GM23248 (cell line): Measurements from ENCODE around the gene FUT7. TPM values are rescaled to one million over a fixed set of nuclear protein-coding genes. Genes with fewer than 3 reads are reported as not detected.

Experiments used
- DNase-seq: peaks from one replicate; pipeline ENCODE4 v3.0.0-alpha.2; 2015
- H2AFZ ChIP-seq: fragments of 200-600 bp; sonication (generic); 2 replicates; pipeline ENCODE4 v1.6.1; 2016; ENCODE audit warnings: antibody characterized with exemption
- H3F3A ChIP-seq: fragments of 200-600 bp; sonication (generic); 2 replicates; pipeline ENCODE4 v1.6.1; 2016; ENCODE audit warnings: mild to moderate bottlenecking, antibody characterized with exemption, mixed run types; ENCODE audit not compliant: insufficient read depth
- H3K27ac ChIP-seq: fragments of 200-600 bp; sonication (generic); 2 replicates; pipeline ENCODE4 v1.5.1; 2016; ENCODE audit warnings: mild to moderate bottlenecking
- H3K27me3 ChIP-seq: fragments of 200-600 bp; sonication (generic); replicated peaks from 2 replicates; pipeline ENCODE4 v1.6.1; 2016; ENCODE audit warnings: mild to moderate bottlenecking; ENCODE audit not compliant: insufficient read depth
- H3K36me3 ChIP-seq: fragments of 200-600 bp; sonication (generic); 2 replicates; pipeline ENCODE4 v1.6.1; 2016; ENCODE audit warnings: low read depth, mild to moderate bottlenecking
- H3K4me1 ChIP-seq: fragments of 200-600 bp; sonication (generic); 2 replicates; pipeline ENCODE4 v1.6.1; 2016; ENCODE audit warnings: mild to moderate bottlenecking; ENCODE audit not compliant: insufficient read depth
- H3K4me2 ChIP-seq: fragments of 200-600 bp; sonication (generic); one replicate; pipeline ENCODE4 v1.6.1; 2016; ENCODE audit warnings: mild to moderate bottlenecking; ENCODE audit not compliant: unreplicated experiment
- H3K4me3 ChIP-seq: fragments of 200-600 bp; sonication (generic); 2 replicates; pipeline ENCODE4 v1.5.1; 2016; ENCODE audit warnings: mild to moderate bottlenecking
- H3K79me2 ChIP-seq: fragments of 200-600 bp; sonication (generic); 2 replicates; pipeline ENCODE4 v1.6.1; 2016; ENCODE audit warnings: mild to moderate bottlenecking; ENCODE audit not compliant: insufficient read depth
- H3K9ac ChIP-seq: fragments of 200-600 bp; sonication (generic); 2 replicates; pipeline ENCODE4 v1.6.1; 2016; ENCODE audit warnings: mild to moderate bottlenecking
- H3K9me2 ChIP-seq: fragments of 200-600 bp; sonication (generic); 2 replicates; pipeline ENCODE4 v1.6.1; 2016; ENCODE audit warnings: mixed run types, mild to moderate bottlenecking, moderate library complexity; ENCODE audit not compliant: insufficient read depth
- H3K9me3 ChIP-seq: fragments of 200-600 bp; sonication (generic); one replicate; pipeline ENCODE4 v1.6.1; 2017; ENCODE audit warnings: low read depth
- H4K20me1 ChIP-seq: fragments of 200-600 bp; sonication (generic); 2 replicates; pipeline ENCODE4 v1.6.0; 2016; ENCODE audit not compliant: insufficient read depth
- EZH2 ChIP-seq: fragments of 200-600 bp; sonication (generic); IDR thresholded peaks from 2 replicates; pipeline ENCODE4 v1.6.1; 2018; ENCODE audit warnings: antibody characterized with exemption, mild to moderate bottlenecking; ENCODE audit not compliant: insufficient read depth, poor library complexity, severe bottlenecking
- EZH2phosphoT487 ChIP-seq: fragments of 200-600 bp; sonication (generic); IDR thresholded peaks from 2 replicates; pipeline ENCODE4 v1.6.1; 2018; ENCODE audit warnings: antibody characterized with exemption, moderate library complexity, mild to moderate bottlenecking, low read depth; ENCODE audit not compliant: insufficient read depth
- WGBS, 2 experiments: methylation state at CpG; one replicate each; pipeline ENCODE4 v1.1.6; 2015 to 2017; ENCODE audit warnings: low lambda C conversion rate in 2 of 2, low coverage in 1 of 2; ENCODE audit errors: missing lambda C conversion rate in 2 of 2; 5-methylcytosine and 5-hydroxymethylcytosine counted together
- in situ Hi-C: fragments of 300-500 bp; cut with MboI; formaldehyde crosslinking; loops from 2 replicates; pipeline ENCODE4 v1.15.0; 2020
- polyA plus RNA-seq: library from polyadenylated mRNA; unstranded; fragments of >200 nt; fragmentation: Nextera tagmentation; extraction: Ambion mirVana; gene quantifications from 2 replicates; pipeline ENCODE4 v1.2.1, GENCODE V29; 2016
- total RNA-seq: library from RNA; depleted of rRNA; stranded (reverse); fragments of >200 nt; shearing (Covaris generic); gene quantifications from 2 replicates; pipeline ENCODE4 v1.2.3, GENCODE V29; 2014

The FUT7 gene
- total and polyA plus RNA-seq, 2 experiments from 2014 or later, result not detected

DNA sequence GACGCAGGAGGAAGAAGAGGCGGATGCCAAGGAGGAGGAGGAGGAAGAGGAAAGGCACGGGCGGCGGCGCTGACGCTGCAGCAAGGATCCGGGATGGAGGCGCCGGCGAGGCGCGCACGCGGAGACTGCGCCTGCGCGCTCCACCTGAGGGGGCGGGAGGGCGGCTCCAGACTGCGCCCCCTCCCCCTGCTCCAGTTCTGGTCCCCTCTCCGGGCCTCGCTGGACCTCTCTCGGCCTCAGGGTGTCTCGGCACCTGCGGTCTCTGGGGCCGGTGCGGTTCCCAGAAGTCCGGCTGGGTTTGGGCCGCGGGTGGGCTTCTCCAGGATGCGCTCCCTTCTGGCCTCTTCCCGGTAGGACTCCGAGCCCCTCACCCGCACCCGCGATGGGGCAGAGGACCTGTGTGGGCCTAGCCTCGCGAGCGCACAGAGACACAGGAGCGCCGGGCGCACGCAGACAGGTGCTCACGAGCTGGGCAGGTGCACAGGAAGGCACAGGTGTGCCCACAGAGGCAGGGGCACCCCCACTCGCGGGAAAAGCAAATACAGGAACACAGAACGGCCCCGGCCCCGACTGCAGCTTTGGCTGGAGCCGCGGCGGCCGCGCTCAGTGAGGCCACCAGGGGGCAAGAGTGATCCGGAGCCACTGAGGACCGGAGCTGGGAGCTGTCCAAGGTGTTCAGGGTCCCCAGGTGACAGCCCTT is 14.3 kb upstream of the FUT7 start, which contains the start of gene NPDC1:
Gene NPDC1, minus strand, starts transcription at position 90 of the 700 bp plus-strand sequence. CDS start 188 bp downstream, outside the sequence.
- H3K79me2 ChIP-seq, result peaks cover 25% of the 10 kb centered on the region
- H3K4me1 ChIP-seq, result peaks cover 8% of the 10 kb centered on the region; the same call in 1 of the 2 replicates
- no peaks in the 10 kb centered on the region for H3K36me3 ChIP-seq
- H3F3A ChIP-seq, result no peaks in the 10 kb centered on the region
- H3K9ac ChIP-seq, result peak within 1 kb of the TSS; percentile 70
- peak; percentile 90 for DNase-seq
- peaks cover 9% of the 10 kb centered on the region for H3K27me3 ChIP-seq
- in situ Hi-C loops, result no loop called here
- peak within 1 kb of the TSS; percentile 87 for H3K4me3 ChIP-seq
- H4K20me1 ChIP-seq, result no peaks in the 10 kb centered on the region; the same call in 1 of the 2 replicates
- no peak for TF ChIP-seq EZH2phosphoT487
- no peak for TF ChIP-seq EZH2
- peak within 1 kb of the TSS; percentile 95 for H3K4me2 ChIP-seq
- H3K9me2 ChIP-seq, result no peaks in the 10 kb centered on the region
- peak within 1 kb of the TSS; percentile 25 for H3K27ac ChIP-seq
- H2AFZ ChIP-seq, result peak within 1 kb of the TSS; percentile 93
- H3K9me3 ChIP-seq, result no peaks in the 10 kb centered on the region
- WGBS, 2 experiments, result 1 to 2% methylated on average over 43 to 45 of the region's 57 CpGs

DNA sequence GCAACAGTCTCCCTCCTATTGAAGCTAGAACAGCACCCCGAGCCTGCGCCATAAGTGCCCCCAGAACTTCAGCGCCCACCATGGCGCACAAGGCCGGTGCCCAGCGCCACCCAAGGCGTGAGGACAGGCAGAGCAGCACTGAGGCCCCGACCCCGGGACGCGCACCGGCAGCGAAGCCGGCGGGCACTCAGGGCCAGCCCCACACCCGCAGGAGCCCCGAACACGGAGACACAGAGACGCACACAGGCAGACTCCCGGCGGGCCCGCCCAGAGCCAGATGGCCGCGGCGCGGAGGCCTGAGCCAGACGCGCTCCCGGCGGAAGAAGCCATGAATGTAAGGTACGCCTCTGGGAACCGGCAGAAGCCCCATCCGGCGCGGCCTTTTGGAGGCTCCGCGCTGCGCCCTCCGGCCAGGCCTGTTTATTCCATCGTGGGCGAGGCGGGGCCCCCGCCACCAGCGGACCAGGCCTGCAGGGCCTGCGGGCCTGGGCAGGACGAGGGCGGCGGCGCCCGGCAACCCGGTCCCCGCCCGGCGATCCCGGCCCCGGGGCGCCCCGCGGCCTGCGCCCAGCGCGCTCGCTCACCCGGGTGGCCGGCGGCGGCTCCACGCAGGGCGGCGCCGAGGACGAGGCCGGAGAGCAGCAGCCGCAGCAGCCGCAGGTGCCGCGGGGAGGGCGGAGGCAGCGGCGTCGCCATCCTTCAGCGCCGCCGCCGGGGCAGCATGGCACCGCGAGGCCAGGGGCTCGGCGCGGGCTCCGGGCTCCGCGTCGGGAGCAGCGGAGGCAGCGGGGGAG is 13.6 kb upstream of the FUT7 start:
- Histone ChIP-seq H3K4me2 (peak overlapping the region; percentile 95), H3K27ac (no peak overlapping the region), H3K4me3 (peak overlapping the region; percentile 87), H3K79me2 (peaks cover 25% of the 10 kb centered on the region), H3F3A (no peaks in the 10 kb centered on the region), H3K9ac (peak overlapping the region; percentile 70), H3K36me3 (no peaks in the 10 kb centered on the region), H3K9me2 (no peaks in the 10 kb centered on the region), H4K20me1 (no peaks in the 10 kb centered on the region; the same call in 1 of the 2 replicates), H3K4me1 (peaks cover 8% of the 10 kb centered on the region; the same call in 1 of the 2 replicates), H2AFZ (peak overlapping the region; percentile 93), H3K27me3 (peaks cover 9% of the 10 kb centered on the region), H3K9me3 (no peaks in the 10 kb centered on the region)
- TF ChIP-seq EZH2, result no peak
- no peak for TF ChIP-seq EZH2phosphoT487
- peak; percentile 80 for DNase-seq
- in situ Hi-C loops, result no loop called here
- WGBS, 2 experiments, result 5% methylated on average over 73 to 89 of the region's 96 CpGs

GRCh38 chr9:137044502-137045177 is 12.8 kb upstream of the FUT7 start:
- H3K9ac ChIP-seq, result peak overlapping the region; percentile 70
- WGBS, 2 experiments, result 53 to 56% methylated on average over 18 of the region's 18 CpGs
- peaks cover 25% of the 10 kb centered on the region for H3K79me2 ChIP-seq
- H3K9me2 ChIP-seq, result no peaks in the 10 kb centered on the region
- peak; percentile 36 for DNase-seq
- in situ Hi-C loops, result no loop called here
- H3K4me1 ChIP-seq, result peaks cover 8% of the 10 kb centered on the region; the same call in 1 of the 2 replicates
- no peaks in the 10 kb centered on the region for H3K9me3 ChIP-seq
- H3K27ac ChIP-seq, result no peak overlapping the region
- peak overlapping the region; percentile 89 for H3K4me2 ChIP-seq
- no peaks in the 10 kb centered on the region; the same call in 1 of the 2 replicates for H4K20me1 ChIP-seq
- no peaks in the 10 kb centered on the region for H3F3A ChIP-seq
- no peaks in the 10 kb centered on the region for H3K36me3 ChIP-seq
- H3K27me3 ChIP-seq, result peaks cover 8% of the 10 kb centered on the region
- peak overlapping the region; percentile 87 for H3K4me3 ChIP-seq
- H2AFZ ChIP-seq, result no peak overlapping the region
- TF ChIP-seq EZH2phosphoT487 (no peak), EZH2 (no peak)

- no peak for DNase-seq
- in situ Hi-C loops, result no loop called here
- no peak overlapping the region; the same call in 1 of the 2 replicates for H3K4me3 ChIP-seq
- H3K9me2 ChIP-seq, result no peaks in the 10 kb centered on the region
- peaks cover 8% of the 10 kb centered on the region; the same call in 1 of the 2 replicates for H3K4me1 ChIP-seq
- peaks cover 2% of the 10 kb centered on the region; the same call in 1 of the 2 replicates for H3K27me3 ChIP-seq
- H3K9me3 ChIP-seq, result no peaks in the 10 kb centered on the region
- H3K4me2 ChIP-seq, result peak overlapping the region; percentile 89
- 82 to 85% methylated on average over 12 of the region's 12 CpGs for WGBS, 2 experiments
- no peaks in the 10 kb centered on the region; the same call in 1 of the 2 replicates for H4K20me1 ChIP-seq
- no peaks in the 10 kb centered on the region for H3K36me3 ChIP-seq
- H3K79me2 ChIP-seq, result peaks cover 25% of the 10 kb centered on the region
- no peaks in the 10 kb centered on the region for H3F3A ChIP-seq
- H2AFZ ChIP-seq, result no peak overlapping the region
- H3K27ac ChIP-seq, result no peak overlapping the region
- TF ChIP-seq EZH2phosphoT487, result no peak
- TF ChIP-seq EZH2, result no peak
- peak overlapping the region; percentile 70; the same call in 1 of the 2 replicates for H3K9ac ChIP-seq
Measured at GRCh38 chr9:137044037-137044436, 12.1 kb upstream of the FUT7 start.
